Measurements from ENCODE around the gene ALCAM.

The ALCAM gene

DNA sequence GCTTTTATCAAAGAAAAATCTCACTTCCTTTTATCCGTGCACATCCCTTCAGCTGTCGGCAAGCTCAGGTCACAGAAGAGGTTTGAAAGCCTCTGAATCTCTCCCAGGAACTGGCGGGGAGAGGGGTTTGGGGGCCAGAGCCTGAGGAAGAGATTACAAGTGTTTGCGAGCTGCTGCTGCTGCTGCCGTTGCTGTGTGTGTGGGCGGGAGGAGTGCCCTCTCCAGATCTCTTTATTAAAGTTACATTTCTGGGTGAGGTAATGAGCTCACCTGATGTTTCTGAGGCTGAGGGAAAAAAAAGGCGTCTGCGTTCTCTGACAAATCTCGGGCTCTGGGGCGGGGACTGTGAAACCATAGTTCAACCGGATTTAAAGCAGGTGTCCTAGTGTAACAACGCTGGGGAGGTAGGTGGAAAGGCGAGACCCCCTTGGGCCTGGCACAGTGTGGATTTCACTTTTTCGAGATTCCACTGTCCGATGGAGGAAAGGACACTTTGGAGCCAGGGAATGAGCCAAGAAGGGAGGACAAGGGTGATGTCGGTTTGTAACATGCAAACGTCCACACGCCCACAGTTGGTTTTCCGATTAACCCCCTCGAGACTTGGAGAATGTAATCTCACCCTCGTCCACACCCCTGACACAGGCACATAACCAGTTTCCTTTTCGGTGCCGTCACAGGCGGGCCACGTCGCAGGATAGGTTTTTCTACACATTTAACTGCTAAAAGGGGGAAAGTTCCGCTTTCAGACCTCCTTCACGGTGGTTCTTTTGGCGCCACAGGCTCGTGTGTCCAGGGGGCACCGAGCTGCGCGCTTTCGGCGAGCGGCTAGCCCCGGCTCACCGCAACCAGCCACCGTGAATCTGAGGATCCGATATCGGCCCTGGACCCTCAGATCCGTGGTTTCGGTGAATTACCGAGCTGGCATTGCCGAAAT is 2.1 kb downstream of the ALCAM start:
- TF ChIP-seq, protein P1, sequence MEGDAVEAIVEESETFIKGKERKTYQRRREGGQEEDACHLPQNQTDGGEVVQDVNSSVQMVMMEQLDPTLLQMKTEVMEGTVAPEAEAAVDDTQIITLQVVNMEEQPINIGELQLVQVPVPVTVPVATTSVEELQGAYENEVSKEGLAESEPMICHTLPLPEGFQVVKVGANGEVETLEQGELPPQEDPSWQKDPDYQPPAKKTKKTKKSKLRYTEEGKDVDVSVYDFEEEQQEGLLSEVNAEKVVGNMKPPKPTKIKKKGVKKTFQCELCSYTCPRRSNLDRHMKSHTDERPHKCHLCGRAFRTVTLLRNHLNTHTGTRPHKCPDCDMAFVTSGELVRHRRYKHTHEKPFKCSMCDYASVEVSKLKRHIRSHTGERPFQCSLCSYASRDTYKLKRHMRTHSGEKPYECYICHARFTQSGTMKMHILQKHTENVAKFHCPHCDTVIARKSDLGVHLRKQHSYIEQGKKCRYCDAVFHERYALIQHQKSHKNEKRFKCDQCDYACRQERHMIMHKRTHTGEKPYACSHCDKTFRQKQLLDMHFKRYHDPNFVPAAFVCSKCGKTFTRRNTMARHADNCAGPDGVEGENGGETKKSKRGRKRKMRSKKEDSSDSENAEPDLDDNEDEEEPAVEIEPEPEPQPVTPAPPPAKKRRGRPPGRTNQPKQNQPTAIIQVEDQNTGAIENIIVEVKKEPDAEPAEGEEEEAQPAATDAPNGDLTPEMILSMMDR (IDR thresholded peaks at IDR 0.05; ENCODE audit: low read depth, low read length, missing control alignments), result no peak
- in situ Hi-C loops (cut with HindIII; ENCODE audit: low pct_ligation_motif_present, low sequenced_read_pairs), result loop anchor here (25.0 kb wide), 1 partner anchor 757 kb away; no protein-coding TSS in a partner anchor
- DNase-seq, result peak; percentile 68
- H3K27me3 ChIP-seq (replicated peaks), result no peaks in the 10 kb centered on the region
- no peaks in the 10 kb centered on the region for H3K36me3 ChIP-seq (replicated peaks)
- peak overlapping the region; percentile 89 for H3K4me3 ChIP-seq (ENCODE audit: low read depth, low read length)
- H3K27ac ChIP-seq, result peak overlapping the region; percentile 89

DNA sequence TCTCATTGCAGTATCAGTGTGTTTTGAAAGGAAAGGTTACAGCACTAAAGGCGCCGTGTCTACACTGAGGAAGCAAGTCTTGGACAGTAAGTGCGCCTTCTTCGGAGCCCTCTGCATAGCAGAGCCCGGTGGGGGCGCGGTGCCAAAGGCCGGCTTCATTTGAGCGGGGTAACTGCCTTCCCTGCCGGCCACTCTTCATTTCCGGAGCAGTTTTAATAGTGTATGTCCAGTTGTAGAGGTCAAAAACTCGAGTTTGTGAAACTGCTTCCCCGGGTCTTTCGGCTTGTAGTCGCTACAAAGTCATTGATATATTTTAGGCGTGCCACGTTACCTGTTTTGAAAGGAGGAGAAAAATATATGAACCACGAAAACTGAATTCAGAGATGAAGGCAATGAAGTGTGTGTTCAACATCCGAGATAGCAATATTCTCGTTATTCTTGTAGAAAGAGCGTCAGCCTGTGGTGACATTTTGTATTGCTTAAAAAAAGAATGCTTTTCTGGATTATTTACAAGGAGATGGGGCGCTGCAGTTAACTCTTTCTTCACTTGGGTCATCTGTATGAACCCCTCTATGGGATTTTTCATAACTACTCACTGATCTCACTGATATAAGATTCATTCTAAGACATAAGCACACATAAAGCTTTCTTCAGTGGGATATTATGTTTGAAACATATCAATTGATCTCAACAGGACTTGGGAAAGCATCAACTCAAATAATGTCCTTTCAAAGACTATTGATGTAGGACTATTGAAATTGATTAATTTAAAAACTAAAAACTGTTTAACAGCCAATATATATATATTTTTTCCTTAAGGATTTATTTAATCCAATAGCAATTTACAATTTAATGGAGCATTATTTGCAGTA is 3.0 kb downstream of the ALCAM start:
- Histone ChIP-seq H3K36me3 (replicated peaks) (no peaks in the 10 kb centered on the region), H3K4me3 (ENCODE audit: low read depth, low read length) (peak overlapping the region; percentile 89), H3K27ac (peak overlapping the region; percentile 89), H3K27me3 (replicated peaks) (no peaks in the 10 kb centered on the region)
- TF ChIP-seq, protein P1 (IDR thresholded peaks at IDR 0.05; ENCODE audit: low read depth, low read length, missing control alignments), result peak; percentile 59
- in situ Hi-C loops (cut with HindIII; ENCODE audit: low pct_ligation_motif_present, low sequenced_read_pairs), result loop anchor here (25.0 kb wide), 1 partner anchor 757 kb away; no protein-coding TSS in a partner anchor
- peak; percentile 59 for DNase-seq

DNA sequence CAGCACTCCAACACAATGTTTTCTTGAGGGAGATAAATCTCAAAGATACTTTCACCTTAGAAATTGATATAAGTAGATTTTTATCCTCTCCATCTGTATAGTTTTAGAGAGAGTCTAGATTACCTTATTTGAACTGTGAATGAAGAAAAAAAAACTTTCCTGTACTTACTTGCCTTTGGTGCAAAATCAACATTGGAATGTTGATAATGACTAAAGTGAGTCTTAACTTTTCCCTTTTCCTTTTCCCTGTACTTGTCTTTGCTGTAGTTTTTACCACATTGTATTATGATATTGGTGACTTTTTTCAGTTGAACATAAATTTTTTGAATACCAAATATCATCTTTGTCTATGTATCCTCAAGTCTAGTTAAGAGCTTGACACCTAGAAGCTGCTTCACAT is 6.7 kb downstream of the ALCAM start:
- no peak for DNase-seq
- no peak overlapping the region for H3K27ac ChIP-seq
- H3K4me3 ChIP-seq (ENCODE audit: low read depth, low read length), result no peak overlapping the region
- TF ChIP-seq, protein P1 (IDR thresholded peaks at IDR 0.05; ENCODE audit: low read depth, low read length, missing control alignments), result no peak
- no peaks in the 10 kb centered on the region for H3K36me3 ChIP-seq (replicated peaks)
- no peaks in the 10 kb centered on the region for H3K27me3 ChIP-seq (replicated peaks)
- in situ Hi-C loops (cut with HindIII; ENCODE audit: low pct_ligation_motif_present, low sequenced_read_pairs), result loop anchor here (25.0 kb wide), 1 partner anchor 761 kb away; no protein-coding TSS in a partner anchor

DNA sequence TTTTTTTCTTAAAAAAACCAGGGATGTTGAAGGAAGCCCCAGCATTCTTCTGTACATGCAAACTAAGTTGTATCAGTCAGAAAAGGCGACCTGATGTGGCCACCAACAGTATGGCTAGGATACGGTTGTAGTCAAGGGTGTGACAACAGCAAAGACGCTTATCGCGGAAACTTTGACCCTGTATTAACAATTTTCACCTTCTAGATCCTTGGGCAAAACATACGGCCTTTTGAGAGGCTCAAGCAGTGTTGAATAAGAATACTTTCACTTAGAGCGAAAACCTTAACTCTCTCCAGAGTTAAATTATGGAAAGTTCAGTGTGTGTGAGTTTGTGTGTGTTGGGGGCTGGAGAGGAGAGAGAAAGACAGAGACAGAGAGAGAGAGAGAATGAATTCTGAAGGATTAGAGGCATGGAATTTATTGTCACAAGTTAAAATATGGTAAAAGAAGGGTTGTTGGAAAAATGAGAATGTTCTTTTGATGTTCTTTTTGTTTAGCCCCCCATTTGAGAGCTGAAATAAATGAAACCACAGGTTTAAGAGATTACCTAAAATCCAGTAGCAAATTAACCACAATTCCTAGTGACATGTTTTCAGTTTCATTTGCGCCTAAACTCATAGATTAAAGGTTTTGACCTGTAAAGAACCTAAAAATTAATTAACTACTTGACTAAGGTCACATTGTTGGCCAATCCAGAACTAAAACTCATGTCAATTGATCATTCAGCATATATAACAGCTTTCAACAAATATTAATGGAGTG is 9.2 kb downstream of the ALCAM start:
- TF ChIP-seq, protein P1 (IDR thresholded peaks at IDR 0.05; ENCODE audit: low read depth, low read length, missing control alignments), result no peak
- no peaks in the 10 kb centered on the region for H3K27me3 ChIP-seq (replicated peaks)
- H3K36me3 ChIP-seq (replicated peaks), result no peaks in the 10 kb centered on the region
- H3K27ac ChIP-seq, result no peak overlapping the region
- H3K4me3 ChIP-seq (ENCODE audit: low read depth, low read length), result no peak overlapping the region
- in situ Hi-C loops (cut with HindIII; ENCODE audit: low pct_ligation_motif_present, low sequenced_read_pairs), result no loop called here
- DNase-seq, result no peak

DNA sequence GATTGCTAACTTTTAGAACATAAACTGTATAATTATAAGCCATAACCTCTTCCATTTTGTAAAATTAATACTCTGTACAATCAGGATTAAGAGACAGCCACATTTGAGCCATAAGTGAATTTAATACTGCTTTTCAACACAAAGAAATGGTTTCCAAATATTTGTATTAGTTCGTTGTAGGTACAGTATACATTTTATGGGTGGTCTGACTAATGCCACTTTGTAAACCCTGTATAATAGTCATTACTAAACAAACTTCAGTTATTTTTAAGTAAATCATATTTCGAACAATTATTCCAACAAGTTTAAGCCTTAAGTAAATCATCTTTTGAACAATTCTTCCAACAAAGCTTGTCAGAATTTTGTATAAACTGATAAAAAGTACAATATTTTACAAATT is 11.0 kb downstream of the ALCAM start:
- no peak overlapping the region for H3K27ac ChIP-seq
- in situ Hi-C loops (cut with HindIII; ENCODE audit: low pct_ligation_motif_present, low sequenced_read_pairs), result no loop called here
- TF ChIP-seq, protein P1 (IDR thresholded peaks at IDR 0.05; ENCODE audit: low read depth, low read length, missing control alignments), result no peak
- DNase-seq, result no peak
- no peaks in the 10 kb centered on the region for H3K27me3 ChIP-seq (replicated peaks)
- H3K4me3 ChIP-seq (ENCODE audit: low read depth, low read length), result no peak overlapping the region
- H3K36me3 ChIP-seq (replicated peaks), result no peaks in the 10 kb centered on the region
